HG02642 (cell line): ENCODE results near the gene C2orf72.
"Not testable (repeated sequence)": the region's sequence is repeated elsewhere in the genome, so short reads cannot be mapped to it uniquely, and the experiment has no call there.

Experiments used
- ATAC-seq: cut with Tn5 transposase; IDR thresholded peaks from one replicate; pipeline ENCODE4 v1.9.1; 2021; ENCODE audit warnings: mild to moderate bottlenecking; ENCODE audit not compliant: unreplicated experiment, poor library complexity

C2orf72 gene

DNA sequence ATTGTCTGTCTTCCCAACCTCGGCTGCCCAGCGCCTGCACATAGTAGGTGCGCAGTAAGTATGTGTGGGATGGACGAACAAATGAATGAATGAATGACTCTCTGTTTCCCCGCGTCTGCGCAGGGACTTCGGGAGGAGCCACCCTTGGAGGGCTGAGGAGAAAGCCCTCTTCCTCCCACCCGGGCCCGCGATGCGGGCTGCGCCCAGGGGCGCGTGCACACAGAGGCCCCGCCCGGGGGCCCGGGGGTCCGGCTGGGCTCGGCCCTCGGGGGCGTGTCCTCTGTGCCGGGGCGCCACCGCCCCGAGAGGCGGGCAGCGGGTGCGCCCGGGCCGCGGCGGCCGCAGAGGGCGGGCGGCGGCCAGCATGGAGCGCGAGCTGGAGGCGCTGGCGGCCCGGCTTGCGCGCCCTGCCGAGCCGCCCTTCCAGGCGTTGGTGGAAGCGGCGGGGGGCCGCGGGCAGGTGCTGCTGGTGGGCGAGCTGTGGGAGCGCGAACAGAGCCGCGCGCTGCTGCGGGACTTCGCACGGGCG is at the start of gene C2orf72:
C2orf72 (plus strand) TSS at position 322 of the 529 bp plus-strand sequence; CDS start at position 365, 43 bp downstream.
- no peak for ATAC-seq

DNA sequence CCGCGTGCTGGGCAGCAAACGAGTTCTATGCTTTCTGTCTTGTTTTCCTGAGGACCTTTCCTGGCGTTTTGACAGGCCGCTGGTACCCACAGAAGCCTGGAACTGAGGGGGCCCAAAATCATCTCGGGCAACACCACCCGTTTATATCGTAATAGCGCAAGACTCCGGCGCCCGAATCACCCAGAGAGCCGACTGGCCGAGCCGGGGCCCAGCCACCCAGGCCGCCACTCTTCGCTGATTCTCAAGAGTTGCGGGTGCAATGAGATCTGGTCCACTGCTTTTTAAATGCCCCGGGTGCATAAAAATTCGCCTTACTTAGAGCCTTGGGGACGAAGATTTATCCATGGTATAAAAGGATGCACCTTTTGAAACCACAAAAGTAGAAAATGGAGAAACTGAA is 47.6 kb upstream of the C2orf72 start:
- ATAC-seq: no peak

DNA sequence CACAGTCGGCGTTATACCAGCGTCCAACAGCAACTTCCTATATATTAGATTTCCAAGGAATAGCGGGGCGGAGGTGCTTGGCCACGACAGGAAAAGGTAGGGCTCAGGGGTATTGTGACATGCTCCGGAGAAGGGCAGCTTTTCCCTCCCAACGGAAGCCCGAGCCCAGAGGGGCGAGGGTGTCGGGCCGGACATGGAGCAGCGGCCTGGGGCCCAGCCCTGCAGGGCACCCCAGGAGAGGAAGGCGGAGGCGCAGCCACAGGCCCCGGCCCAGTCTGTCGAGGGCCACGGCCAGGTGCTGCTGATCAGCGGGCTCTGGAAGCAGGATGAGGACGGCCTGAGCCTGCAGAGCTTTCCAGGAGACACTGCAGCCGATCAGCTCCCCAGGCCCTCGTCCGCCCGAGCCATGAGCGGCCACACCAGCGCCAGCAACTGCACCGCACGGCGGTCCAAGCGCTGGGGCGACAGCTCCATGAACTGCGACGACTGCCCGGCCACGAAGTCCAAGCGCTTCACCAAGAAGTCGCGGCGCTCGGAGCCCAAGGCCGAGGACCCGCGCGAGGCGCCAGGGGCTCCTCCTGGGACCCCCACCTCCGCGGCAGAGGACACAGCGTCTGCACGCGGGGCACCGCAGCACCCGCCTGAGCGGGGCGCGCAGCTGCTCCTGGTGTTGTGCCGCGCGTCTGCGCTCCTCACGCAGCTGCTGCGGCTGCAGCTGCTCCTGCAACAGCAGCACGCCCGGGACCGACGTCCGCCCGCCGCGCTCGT is 47.0 kb upstream of the C2orf72 start:
- no peak for ATAC-seq

- no peak for ATAC-seq
These were observed 46.5 kb upstream of the C2orf72 start for GRCh38 chr2:230990899-230991150.

GRCh38 chr2:230991598-230991997 is 45.7 kb upstream of the C2orf72 start:
- no peak for ATAC-seq

GRCh38 chr2:230995821-230996220 is 41.5 kb upstream of the C2orf72 start, which contains the start of gene SPATA3:
Gene SPATA3 (plus strand): TSS chr2:230996121. CDS start chr2:230996234, 113 bp downstream.
- no peak for ATAC-seq

GRCh38 chr2:230996661-230997060 is 40.7 kb upstream of the C2orf72 start:
- ATAC-seq: no peak

GRCh38 chr2:230998882-230999281 is 38.4 kb upstream of the C2orf72 start:
- no peak for ATAC-seq

GRCh38 chr2:230999477-230999876 is 37.8 kb upstream of the C2orf72 start:
- ATAC-seq: no peak

DNA sequence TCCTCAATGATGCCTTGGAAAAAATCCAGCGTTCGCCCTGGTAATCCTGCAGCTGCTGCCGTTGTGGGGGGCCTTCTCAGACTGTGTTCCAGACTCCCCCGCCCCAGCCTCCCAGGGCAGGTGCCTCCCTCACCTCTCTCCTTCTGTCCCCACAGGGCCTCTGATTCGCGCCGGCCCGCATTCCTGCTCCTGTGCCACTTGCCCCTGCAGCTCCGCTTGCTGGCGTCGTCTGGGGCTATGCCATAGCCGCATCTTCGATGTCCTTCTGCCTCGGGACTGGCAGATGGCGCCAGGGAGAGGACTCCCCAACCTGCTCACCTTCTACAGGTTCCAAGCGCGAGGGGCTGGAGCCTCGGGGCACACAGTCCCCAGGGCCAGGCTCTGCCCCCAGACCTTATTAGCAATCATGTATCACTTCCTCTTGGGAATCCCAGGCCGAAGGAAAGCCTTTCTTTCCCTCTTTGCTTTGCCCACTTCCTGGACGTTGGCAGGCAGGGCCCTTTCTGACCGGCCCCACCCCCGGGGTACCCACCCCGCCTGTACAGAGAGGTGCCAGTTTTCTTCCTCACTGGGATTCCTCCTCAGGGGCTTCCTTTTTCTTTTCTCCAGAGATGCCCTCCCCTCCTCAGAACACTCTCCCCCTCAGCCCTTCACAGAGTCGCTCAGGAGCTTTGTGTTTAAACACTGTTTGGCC is 37.0 kb upstream of the C2orf72 start:
- ATAC-seq: no peak

DNA sequence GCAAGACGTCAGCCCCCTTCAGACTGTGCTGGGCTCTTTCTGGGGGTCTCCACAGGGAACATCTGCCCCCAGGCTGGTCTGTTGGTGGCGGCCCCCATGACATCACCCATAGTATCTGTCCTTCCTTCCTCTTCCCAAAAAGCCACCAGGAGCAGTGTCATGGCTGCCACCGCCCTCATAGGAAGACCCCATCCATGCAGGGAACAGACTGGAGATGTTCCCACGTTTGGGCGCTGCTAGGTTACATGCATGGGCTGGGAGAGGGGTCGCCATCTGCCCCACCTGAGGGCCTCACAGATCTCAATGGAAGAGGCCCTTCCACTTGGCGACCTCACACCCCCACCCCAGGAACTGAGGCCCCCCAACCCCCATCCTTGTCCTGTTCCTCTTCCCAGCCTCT is 36.3 kb upstream of the C2orf72 start:
- no peak for ATAC-seq

- ATAC-seq: no peak
These were observed 35.4 kb upstream of the C2orf72 start for GRCh38 chr2:231001921-231002320.

- ATAC-seq: no peak
These were observed 34.7 kb upstream of the C2orf72 start for GRCh38 chr2:231002641-231003040.

GRCh38 chr2:231003186-231003585 is 34.1 kb upstream of the C2orf72 start:
- no peak for ATAC-seq

DNA sequence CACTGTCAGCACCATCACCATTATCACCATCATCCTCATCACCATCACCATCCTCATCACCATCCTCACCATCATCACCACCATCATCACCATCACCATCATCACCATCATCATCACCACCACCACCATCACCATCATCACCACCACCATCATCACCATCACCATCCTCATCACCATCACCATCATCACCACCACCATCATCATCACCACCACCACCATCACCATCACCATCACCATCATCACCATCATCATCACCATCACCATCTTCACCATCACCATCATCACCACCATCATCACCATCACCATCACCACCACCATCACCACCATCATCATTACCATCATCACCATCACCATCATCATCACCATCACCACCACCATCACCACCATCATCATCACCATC is 32.4 kb upstream of the C2orf72 start:
- not testable (repeated sequence) for ATAC-seq

GRCh38 chr2:231007286-231008098 is 29.8 kb upstream of the C2orf72 start:
- ATAC-seq: no peak

DNA sequence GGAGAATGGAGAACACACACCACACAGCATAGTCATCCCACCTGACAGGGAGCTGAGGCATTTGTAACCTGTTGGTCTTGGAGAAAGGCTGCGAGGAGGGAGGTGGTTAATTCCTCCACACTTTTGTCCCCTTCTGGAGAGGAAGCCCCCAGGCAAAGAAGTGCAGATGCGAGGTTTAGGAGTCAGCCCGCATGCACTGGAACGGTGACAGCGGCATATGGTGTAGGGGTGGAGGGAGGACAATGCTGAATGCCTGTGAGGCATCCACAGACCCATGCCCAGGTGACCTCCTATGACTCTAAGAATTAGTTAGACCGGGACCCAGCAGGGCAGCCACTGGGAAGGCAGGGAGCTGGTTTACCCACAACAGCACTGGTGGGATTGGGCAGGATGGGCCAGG is 29.2 kb upstream of the C2orf72 start:
- ATAC-seq: no peak

GRCh38 chr2:231009236-231009919 is 27.9 kb upstream of the C2orf72 start:
- no peak for ATAC-seq

DNA sequence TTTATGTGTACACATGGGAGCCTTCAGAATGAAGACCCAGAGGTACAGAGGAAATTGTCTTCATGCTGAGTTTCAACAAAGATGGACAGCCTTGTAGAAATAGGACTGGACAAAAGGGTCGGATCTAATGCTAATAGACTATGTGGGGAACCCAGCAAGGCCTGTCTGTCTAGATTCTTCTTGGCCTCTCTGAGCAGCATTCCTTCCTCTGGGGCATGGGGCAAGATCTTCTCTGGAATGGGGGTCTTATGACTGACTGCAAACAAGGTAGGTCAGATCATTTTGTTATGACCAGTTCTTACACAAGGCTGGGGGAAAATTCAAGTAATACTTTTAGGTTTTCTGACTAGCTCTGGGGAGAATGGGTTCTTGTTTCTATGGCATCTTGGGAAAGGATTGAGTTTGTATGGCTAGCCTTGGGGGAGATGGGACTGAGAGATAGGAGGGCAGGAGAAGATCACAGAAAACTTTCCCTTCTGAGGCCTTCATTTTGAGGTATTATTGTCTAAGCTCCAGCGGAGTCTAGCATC is 27.1 kb upstream of the C2orf72 start:
- no peak for ATAC-seq

GRCh38 chr2:231011526-231011925 is 25.8 kb upstream of the C2orf72 start:
- ATAC-seq: no peak
